ENCODE measurements around the gene LETM1. TPM values are rescaled to one million over a fixed set of nuclear protein-coding genes. Genes with fewer than 3 reads are reported as not detected.

Gene LETM1
- total and polyA plus RNA-seq, 2 donors (not counting 1 experiment from before 2014, with no cell fraction given), result 28.5 to 45.1 TPM

- no peaks in the 10 kb centered on the region for H3K9me3 ChIP-seq (ENCODE audit: control extremely low read depth in 1 of 3, control insufficient read depth in 2 of 3, insufficient read depth in 1 of 3, low read length in 2 of 3)
- H3K9ac ChIP-seq (ENCODE audit: low read length), result no peak overlapping the region
- no peak overlapping the region for H3K4me2 ChIP-seq (replicated peaks; ENCODE audit: low read depth, low read length, poor library complexity, severe bottlenecking)
- Mint-ChIP-seq H3K4me3 (no peak overlapping the region), H3K4me1 (no peaks in the 10 kb centered on the region), H3K27ac (no peak overlapping the region), H3K9me3 (ENCODE audit: insufficient read depth) (no peaks in the 10 kb centered on the region), H3K27me3 (no peaks in the 10 kb centered on the region)
- TF ChIP-seq EZH2 (IDR thresholded peaks at IDR 0.05; ENCODE audit: borderline replicate concordance, insufficient read depth, low read depth, low read length, poor library complexity, severe bottlenecking) (no peak), CTCF (IDR thresholded peaks at IDR 0.05) (no peak)
- H3K4me1 ChIP-seq (ENCODE audit: control insufficient read depth in 2 of 2, insufficient read depth in 2 of 2, low read length in 2 of 2), result no peaks in the 10 kb centered on the region
- H3K36me3 ChIP-seq (replicated peaks in 1 of 2; ENCODE audit: control extremely low read depth in 1 of 2, control insufficient read depth in 1 of 2, extremely low read depth in 1 of 2, insufficient read depth in 2 of 2, low read length in 1 of 2), result peaks cover 0 to 53% of the 10 kb centered on the region in 2 experiments
- H3K27me3 ChIP-seq (replicated peaks in 1 of 4; ENCODE audit: control extremely low read depth in 1 of 4, control insufficient read depth in 3 of 4, insufficient read depth in 4 of 4, low read length in 3 of 4), result no peaks in the 10 kb centered on the region
- H3K4me3 ChIP-seq (ENCODE audit: control extremely low read depth in 1 of 5, extremely low read depth in 1 of 5, insufficient read depth in 1 of 5, low read depth in 2 of 5, low read length in 4 of 5), result no peak overlapping the region
- DNase-seq (no peak), ATAC-seq (ENCODE audit: low read depth) (no peak)
- no peaks in the 10 kb centered on the region for H4K20me1 ChIP-seq (ENCODE audit: control insufficient read depth, insufficient read depth, low read length, poor library complexity, severe bottlenecking)
- no peak overlapping the region for H3K27ac ChIP-seq (ENCODE audit: low read length in 2 of 2)
- ChIA-PET POLR2A (no interaction called here), CTCF (interaction anchor here (1.4 kb wide), 1 partner anchor 74 kb away, joined by 3 read pairs; no protein-coding TSS in a partner anchor)
- 99% methylated on average over 19 of the region's 19 CpGs for WGBS (ENCODE audit: insufficient coverage)
- no peak overlapping the region for H2AFZ ChIP-seq (ENCODE audit: insufficient read depth, low read depth, low read length, poor library complexity, severe bottlenecking)
- no peaks in the 10 kb centered on the region for H3K79me2 ChIP-seq (ENCODE audit: control insufficient read depth, insufficient read depth, low read length)
- intact Hi-C loops (cut with micrococcal nuclease), result no loop called here
These were observed 30.6 kb downstream of the LETM1 start for GRCh38 chr4:1825326-1825725.

GRCh38 chr4:1824746-1825145 is 31.2 kb downstream of the LETM1 start:
- DNase-seq (no peak), ATAC-seq (ENCODE audit: low read depth) (no peak)
- Mint-ChIP-seq H3K4me1 (no peaks in the 10 kb centered on the region), H3K9me3 (ENCODE audit: insufficient read depth) (no peaks in the 10 kb centered on the region), H3K27ac (no peak overlapping the region), H3K27me3 (no peaks in the 10 kb centered on the region), H3K4me3 (no peak overlapping the region)
- no peak overlapping the region for H2AFZ ChIP-seq (ENCODE audit: insufficient read depth, low read depth, low read length, poor library complexity, severe bottlenecking)
- POLR2A ChIA-PET, result no interaction called here
- intact Hi-C loops (cut with micrococcal nuclease), result no loop called here
- H3K27ac ChIP-seq (ENCODE audit: low read length in 2 of 2), result no peak overlapping the region
- CTCF ChIA-PET, result no interaction called here
- H3K9me3 ChIP-seq (ENCODE audit: control extremely low read depth in 1 of 3, control insufficient read depth in 2 of 3, insufficient read depth in 1 of 3, low read length in 2 of 3), result no peaks in the 10 kb centered on the region
- TF ChIP-seq CTCF (IDR thresholded peaks at IDR 0.05), result no peak
- TF ChIP-seq EZH2 (IDR thresholded peaks at IDR 0.05; ENCODE audit: borderline replicate concordance, insufficient read depth, low read depth, low read length, poor library complexity, severe bottlenecking), result no peak
- H3K4me3 ChIP-seq (ENCODE audit: control extremely low read depth in 1 of 5, extremely low read depth in 1 of 5, insufficient read depth in 1 of 5, low read depth in 2 of 5, low read length in 4 of 5), result no peak overlapping the region
- H3K27me3 ChIP-seq (replicated peaks in 1 of 4; ENCODE audit: control extremely low read depth in 1 of 4, control insufficient read depth in 3 of 4, insufficient read depth in 4 of 4, low read length in 3 of 4), result no peaks in the 10 kb centered on the region
- no peak overlapping the region for H3K4me2 ChIP-seq (replicated peaks; ENCODE audit: low read depth, low read length, poor library complexity, severe bottlenecking)
- H3K4me1 ChIP-seq (ENCODE audit: control insufficient read depth in 2 of 2, insufficient read depth in 2 of 2, low read length in 2 of 2), result no peaks in the 10 kb centered on the region
- no peak overlapping the region for H3K9ac ChIP-seq (ENCODE audit: low read length)
- 96% methylated on average over 10 of the region's 11 CpGs for WGBS (ENCODE audit: insufficient coverage)
- H4K20me1 ChIP-seq (ENCODE audit: control insufficient read depth, insufficient read depth, low read length, poor library complexity, severe bottlenecking), result no peaks in the 10 kb centered on the region
- peaks cover under 1 to 59% of the 10 kb centered on the region in 2 experiments for H3K36me3 ChIP-seq (replicated peaks in 1 of 2; ENCODE audit: control extremely low read depth in 1 of 2, control insufficient read depth in 1 of 2, extremely low read depth in 1 of 2, insufficient read depth in 2 of 2, low read length in 1 of 2)
- no peaks in the 10 kb centered on the region for H3K79me2 ChIP-seq (ENCODE audit: control insufficient read depth, insufficient read depth, low read length)
